IPS-20b (cell line): Measurements from ENCODE around the gene ARHGAP24.
"Not testable (repeated sequence)": the region's sequence is repeated elsewhere in the genome, so short reads cannot be mapped to it uniquely, and the experiment has no call there.

Experiments used
- H3K27ac ChIP-seq: one replicate; pipeline ENCODE4 v1.5.1; 2013; ENCODE audit warnings: low read length
- H3K27me3 ChIP-seq: 2 replicates; pipeline ENCODE4 v1.6.1; 2013; ENCODE audit warnings: mild to moderate bottlenecking, low read length, inconsistent platforms; ENCODE audit not compliant: insufficient read depth
- H3K36me3 ChIP-seq: 2 replicates; pipeline ENCODE4 v1.6.1; 2013; ENCODE audit warnings: low read depth, mild to moderate bottlenecking, inconsistent platforms, low read length, moderate library complexity; ENCODE audit not compliant: insufficient read depth
- H3K4me1 ChIP-seq: 2 replicates; pipeline ENCODE4 v1.6.1; 2013; ENCODE audit warnings: mild to moderate bottlenecking, control low read depth, inconsistent platforms, low read length, moderate library complexity; ENCODE audit not compliant: insufficient read depth
- H3K4me3 ChIP-seq: 2 replicates; pipeline ENCODE4 v1.5.1; 2013; ENCODE audit warnings: mild to moderate bottlenecking, low read length, inconsistent platforms
- H3K9ac ChIP-seq: 2 replicates; pipeline ENCODE4 v1.6.1; 2013; ENCODE audit warnings: low read depth, mild to moderate bottlenecking, inconsistent platforms, low read length, moderate library complexity
- H3K9me3 ChIP-seq: 2 replicates; pipeline ENCODE4 v1.6.1; 2013; ENCODE audit warnings: mild to moderate bottlenecking, low read depth, low read length, inconsistent platforms; ENCODE audit not compliant: insufficient read depth

ARHGAP24 gene

DNA sequence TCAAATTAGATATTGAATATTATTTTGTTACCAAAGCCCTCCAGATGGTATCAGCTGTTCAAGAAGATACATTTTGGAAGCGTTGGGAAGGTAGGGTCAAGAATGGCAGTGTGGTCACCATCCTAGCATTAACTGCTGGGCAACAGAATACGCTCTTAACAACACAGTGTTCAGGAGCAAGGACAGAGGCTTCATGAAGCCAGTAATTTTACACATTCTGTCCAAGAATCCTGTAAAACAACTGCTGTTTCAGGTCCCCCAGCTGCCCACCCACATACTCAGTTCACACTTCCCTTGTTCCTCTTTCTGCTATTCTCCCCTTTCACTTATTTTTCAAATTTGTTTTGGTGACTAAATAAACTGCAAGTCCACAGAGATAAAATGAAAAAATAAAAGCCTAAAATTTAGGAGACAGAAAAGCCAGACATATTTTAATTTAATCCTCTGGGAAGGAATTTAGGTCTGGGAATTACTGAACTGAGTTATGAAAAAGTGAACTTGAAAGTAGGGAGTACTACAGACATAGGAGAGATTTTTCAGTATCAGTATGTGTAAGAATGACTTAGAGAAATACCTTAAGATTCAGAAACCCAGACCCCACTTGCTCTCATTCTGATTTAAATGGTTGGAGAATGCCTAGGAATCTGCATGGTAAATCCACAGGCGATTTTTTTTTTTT, 478.2 kb downstream of the ARHGAP24 start:
- H3K27me3 ChIP-seq = no peaks in the 10 kb centered on the region
- H3K4me3 ChIP-seq = no peak overlapping the region; the same call in 1 of the 2 replicates
- no peak overlapping the region for H3K9ac ChIP-seq
- H3K27ac ChIP-seq = no peak overlapping the region
- H3K9me3 ChIP-seq = no peaks in the 10 kb centered on the region
- H3K4me1 ChIP-seq = peaks cover 14% of the 10 kb centered on the region
- H3K36me3 ChIP-seq = no peaks in the 10 kb centered on the region

DNA sequence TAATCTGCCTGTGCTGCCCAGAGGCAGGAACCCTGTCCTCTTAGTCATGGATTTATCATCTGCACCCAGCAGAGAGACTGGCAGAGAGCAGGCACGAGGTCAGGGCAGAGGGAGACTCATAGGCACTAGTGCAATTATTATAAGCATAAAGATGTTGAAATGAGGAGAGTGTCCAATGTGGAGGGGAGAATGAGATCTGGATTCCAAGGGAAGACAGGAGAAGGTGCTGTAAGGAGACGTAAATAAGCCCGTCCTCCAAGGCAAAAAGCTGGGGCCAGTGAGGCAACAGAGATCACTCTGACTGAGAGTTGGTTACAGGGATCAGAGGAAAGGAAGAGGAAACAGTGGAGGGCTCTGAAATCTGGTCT, 478.7 kb downstream of the ARHGAP24 start:
- Histone ChIP-seq H3K27me3 (no peaks in the 10 kb centered on the region), H3K4me3 (no peak overlapping the region), H3K27ac (no peak overlapping the region), H3K9me3 (no peaks in the 10 kb centered on the region), H3K9ac (no peak overlapping the region), H3K4me1 (peaks cover 14% of the 10 kb centered on the region), H3K36me3 (no peaks in the 10 kb centered on the region)

DNA sequence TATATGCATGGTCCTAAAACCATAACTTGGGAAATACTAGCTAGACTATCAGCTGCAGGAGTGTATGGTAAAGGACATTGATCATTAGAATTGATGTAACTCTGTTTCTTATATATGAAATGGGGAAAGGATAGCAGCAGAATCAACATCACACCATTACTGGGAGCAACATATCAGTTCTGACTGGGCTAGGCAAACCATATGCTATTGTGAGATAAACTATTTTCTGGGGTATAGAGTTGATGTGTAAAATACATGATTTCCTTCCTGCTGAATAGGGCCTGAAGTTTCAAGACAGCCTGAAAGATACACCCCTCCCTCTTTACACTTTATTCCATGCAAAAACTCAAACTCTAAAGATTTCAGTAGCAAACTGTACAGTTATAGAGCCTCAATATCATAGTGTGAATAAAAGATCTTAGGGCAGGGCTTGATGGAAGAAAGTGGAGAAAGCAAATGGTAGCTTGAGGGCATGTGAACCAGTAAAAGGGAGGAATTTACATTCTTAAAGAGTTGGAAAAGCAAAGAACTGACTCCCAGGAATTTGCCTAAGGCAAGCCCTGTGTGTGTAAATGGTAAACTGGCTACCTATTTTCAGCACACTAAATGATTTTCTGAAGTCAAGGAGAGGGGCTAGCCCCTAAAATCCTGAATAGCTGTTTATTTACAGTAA, 480.8 kb downstream of the ARHGAP24 start:
- no peaks in the 10 kb centered on the region for H3K27me3 ChIP-seq
- H3K9ac ChIP-seq = no peak overlapping the region
- H3K9me3 ChIP-seq = no peaks in the 10 kb centered on the region
- H3K36me3 ChIP-seq = no peaks in the 10 kb centered on the region
- no peak overlapping the region for H3K27ac ChIP-seq
- peaks cover 14% of the 10 kb centered on the region for H3K4me1 ChIP-seq
- no peak overlapping the region for H3K4me3 ChIP-seq

DNA sequence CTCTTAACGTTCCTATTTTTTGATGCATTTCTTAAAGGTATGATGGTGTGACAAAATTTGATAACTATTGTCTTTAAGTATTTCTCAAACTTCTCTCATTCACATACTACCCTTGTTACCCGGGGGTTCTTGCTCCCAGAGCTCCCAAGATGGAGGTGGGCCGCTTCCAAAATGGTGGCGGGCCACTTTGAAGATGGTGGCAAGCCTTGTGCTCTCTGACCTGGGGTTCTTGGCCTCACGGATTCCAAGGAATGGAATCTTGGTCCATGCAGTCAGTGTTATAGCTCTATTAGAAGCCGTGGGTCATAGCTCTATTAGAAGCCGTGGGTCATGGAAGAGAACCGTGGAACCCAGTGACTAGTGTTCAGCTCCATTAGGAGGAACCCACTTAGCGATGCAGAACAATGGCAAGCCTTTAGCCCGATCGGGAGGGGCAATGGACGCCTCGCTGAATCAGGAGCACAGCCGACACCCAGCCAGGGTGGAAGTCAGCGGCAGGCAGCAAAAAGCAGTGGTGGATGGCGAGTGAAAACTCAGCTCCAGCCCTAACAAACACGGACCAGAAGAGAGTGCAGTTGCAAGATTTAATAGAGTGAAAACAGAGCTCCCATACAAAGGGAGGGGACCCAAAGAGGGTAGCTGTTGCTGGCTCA, 481.5 kb downstream of the ARHGAP24 start:
- H3K9ac ChIP-seq = no peak overlapping the region
- H3K9me3 ChIP-seq = no peaks in the 10 kb centered on the region
- no peak overlapping the region for H3K27ac ChIP-seq
- H3K4me3 ChIP-seq = no peak overlapping the region
- no peaks in the 10 kb centered on the region for H3K27me3 ChIP-seq
- H3K36me3 ChIP-seq = no peaks in the 10 kb centered on the region
- peaks cover 14% of the 10 kb centered on the region for H3K4me1 ChIP-seq

DNA sequence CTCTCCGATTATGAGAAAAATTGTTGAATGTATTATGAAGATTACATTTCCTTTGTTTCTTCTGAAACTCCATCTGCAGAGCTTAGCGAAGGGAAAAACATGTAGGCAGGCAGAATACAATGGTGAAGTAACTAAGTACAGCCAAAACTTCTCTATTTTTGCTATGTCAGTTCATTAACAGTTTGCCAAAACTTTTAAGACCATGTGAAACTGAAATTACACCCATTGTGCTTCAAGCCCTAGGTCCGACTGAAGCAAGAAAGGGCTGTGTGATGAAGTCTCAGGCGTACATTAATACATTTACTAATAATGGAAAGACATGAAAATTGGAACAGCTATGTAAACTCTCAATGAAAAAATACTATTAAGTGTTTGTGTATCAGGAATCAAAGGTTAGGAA, 486.9 kb downstream of the ARHGAP24 start:
- Histone ChIP-seq H3K36me3 (no peaks in the 10 kb centered on the region), H3K4me3 (no peak overlapping the region), H3K27ac (no peak overlapping the region)

DNA sequence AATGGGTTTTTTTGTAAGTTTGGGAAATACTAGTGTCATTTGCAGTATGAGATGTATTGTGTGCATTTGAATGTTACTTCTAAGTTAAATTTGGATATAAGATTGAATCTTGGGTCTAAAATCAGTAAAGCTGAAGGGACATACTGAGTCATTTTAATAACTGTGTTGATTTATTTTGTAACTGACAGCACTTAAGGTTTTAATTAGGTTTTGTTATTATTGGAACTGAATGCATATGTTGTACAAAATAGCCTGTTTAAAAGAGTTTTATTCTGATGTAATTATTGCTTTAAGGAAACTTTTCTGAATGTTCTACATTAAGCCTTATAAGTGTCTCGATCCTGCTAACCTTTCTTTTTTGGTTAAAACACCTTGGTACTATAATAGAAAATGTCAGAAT, 488.3 kb downstream of the ARHGAP24 start:
- Histone ChIP-seq H3K9me3 (no peaks in the 10 kb centered on the region), H3K36me3 (no peaks in the 10 kb centered on the region), H3K4me3 (no peak overlapping the region), H3K27ac (no peak overlapping the region), H3K9ac (no peak overlapping the region), H3K27me3 (no peaks in the 10 kb centered on the region), H3K4me1 (no peaks in the 10 kb centered on the region)

More for the DNA sequence above, 486.9 kb downstream of the ARHGAP24 start:
- Histone ChIP-seq H3K9ac (no peak overlapping the region), H3K9me3 (no peaks in the 10 kb centered on the region), H3K27me3 (no peaks in the 10 kb centered on the region), H3K4me1 (no peaks in the 10 kb centered on the region)

DNA sequence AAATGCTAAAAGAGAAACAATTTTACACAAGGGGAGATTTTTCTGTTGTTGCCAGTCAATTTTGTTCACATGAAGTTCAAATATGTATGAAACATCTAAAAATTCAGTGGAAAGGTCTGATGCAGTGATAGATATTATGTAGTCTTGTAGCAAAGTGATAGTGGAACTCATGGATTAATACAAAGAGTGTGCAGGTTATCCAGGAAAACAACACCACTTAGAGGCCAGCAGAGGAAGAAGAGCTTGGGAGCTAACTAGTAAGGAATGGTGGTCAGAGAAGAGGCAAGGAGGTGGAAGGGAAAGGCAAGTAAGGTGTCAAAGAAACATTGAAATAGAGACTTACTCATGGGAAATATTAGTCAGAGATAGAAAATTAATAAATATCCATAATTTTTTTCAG, 489.3 kb downstream of the ARHGAP24 start:
- Histone ChIP-seq H3K9ac (no peak overlapping the region), H3K27ac (no peak overlapping the region), H3K4me3 (no peak overlapping the region), H3K9me3 (no peaks in the 10 kb centered on the region), H3K27me3 (no peaks in the 10 kb centered on the region), H3K4me1 (no peaks in the 10 kb centered on the region), H3K36me3 (no peaks in the 10 kb centered on the region)

DNA sequence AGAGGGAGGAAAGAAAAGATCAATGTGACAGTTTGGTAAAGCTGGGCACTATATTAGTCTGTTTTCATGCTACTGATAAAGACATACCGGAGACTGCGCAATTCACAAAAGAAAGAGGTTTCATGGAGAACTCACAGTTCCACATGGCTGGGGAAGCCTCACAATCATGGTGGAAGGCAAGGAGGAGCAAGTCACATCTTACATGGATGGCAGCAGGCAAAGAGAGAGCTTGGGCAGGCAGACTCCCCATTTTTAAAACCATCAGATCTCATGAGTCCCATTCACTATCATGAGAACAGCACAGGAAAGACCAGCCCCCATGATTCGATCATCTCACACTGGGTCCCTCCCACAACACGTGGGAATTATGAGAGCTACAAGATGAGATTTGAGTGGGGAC, 490.1 kb downstream of the ARHGAP24 start:
- H3K9me3 ChIP-seq, H3K4me3 ChIP-seq, H3K4me1 ChIP-seq, H3K9ac ChIP-seq, H3K27ac ChIP-seq, H3K27me3 ChIP-seq, H3K36me3 ChIP-seq: not testable (repeated sequence)

DNA sequence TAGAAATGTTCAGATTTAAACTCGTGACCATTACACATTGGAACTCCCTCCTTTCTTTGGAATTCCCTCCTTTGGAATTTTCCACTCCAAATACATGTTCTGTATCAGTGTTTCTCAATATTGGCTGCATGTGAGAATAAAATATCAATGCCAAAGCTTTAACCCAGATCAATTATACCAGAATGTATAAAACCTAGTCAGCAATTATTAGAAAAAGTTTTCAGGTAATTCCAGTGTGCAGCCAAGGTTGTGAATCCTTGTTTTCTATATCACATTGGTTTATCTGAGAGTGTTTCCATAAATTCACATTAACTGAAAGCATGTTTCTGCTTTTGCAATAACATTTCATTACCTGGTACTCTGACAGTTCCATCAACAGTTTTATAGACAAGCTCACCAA, 490.6 kb downstream of the ARHGAP24 start:
- Histone ChIP-seq H3K36me3 (no peaks in the 10 kb centered on the region), H3K9me3 (no peaks in the 10 kb centered on the region), H3K27ac (no peak overlapping the region), H3K27me3 (no peaks in the 10 kb centered on the region), H3K4me3 (no peak overlapping the region), H3K9ac (no peak overlapping the region), H3K4me1 (no peaks in the 10 kb centered on the region)

DNA sequence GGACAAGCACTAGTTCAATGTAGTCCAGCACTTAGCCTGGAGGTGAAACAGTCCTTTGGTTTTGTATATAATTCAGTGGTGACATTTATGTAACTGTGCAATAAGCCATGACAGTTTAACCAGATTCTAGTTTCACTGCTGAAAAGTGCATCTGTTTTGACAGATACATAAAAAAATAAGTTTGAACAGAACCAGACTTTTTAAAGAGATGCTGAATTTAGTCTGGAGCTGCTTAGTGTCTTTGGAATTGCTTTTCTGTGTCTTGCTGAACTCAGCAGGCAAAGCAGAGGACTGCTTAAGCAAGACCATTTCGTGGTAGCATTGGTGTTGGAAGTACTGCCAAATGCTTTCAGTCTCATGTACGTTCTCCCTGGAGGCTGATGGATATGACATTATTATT, 491.4 kb downstream of the ARHGAP24 start:
- no peaks in the 10 kb centered on the region for H3K27me3 ChIP-seq
- no peaks in the 10 kb centered on the region for H3K4me1 ChIP-seq
- H3K9ac ChIP-seq = no peak overlapping the region
- H3K9me3 ChIP-seq = no peaks in the 10 kb centered on the region
- no peaks in the 10 kb centered on the region for H3K36me3 ChIP-seq
- H3K27ac ChIP-seq = no peak overlapping the region
- H3K4me3 ChIP-seq = no peak overlapping the region

DNA sequence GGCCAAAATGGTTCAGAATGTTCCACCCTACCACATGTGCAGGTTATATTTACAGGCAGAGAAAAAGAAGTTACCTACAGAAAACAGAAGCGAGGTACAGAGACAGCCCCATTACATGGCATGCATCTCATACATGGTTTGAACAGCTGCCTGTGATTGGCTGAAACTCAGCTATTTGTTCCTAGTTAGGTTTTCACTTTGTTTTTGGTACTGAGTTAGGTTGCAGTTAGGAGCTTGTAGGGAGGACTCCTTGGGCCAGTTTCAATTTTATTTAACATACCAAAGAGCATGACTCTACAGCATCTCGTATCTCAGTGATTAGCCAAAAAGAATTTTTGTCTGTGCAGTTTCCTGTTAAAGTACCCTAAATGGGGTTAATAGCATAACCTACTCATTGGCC, 492.9 kb downstream of the ARHGAP24 start:
- no peak overlapping the region for H3K9ac ChIP-seq
- no peaks in the 10 kb centered on the region for H3K9me3 ChIP-seq
- H3K27me3 ChIP-seq = no peaks in the 10 kb centered on the region
- no peak overlapping the region for H3K4me3 ChIP-seq
- H3K36me3 ChIP-seq = no peaks in the 10 kb centered on the region
- no peak overlapping the region for H3K27ac ChIP-seq
- no peaks in the 10 kb centered on the region for H3K4me1 ChIP-seq
